ENCODE results near the gene APMAP.
A peak's percentile ranks its signal among the peaks of the same experiment; 100 is the strongest.

The APMAP gene

GRCh38 chr20:24992487-24993205 lies at the start of gene APMAP:
APMAP (minus strand) TSS chr20:24992751; CDS start chr20:24992688, 63 bp downstream.
- peak; percentile 40 for DNase-seq (ENCODE audit: low read depth, low spot score)

- no peak for DNase-seq (ENCODE audit: low read depth, low spot score)
These were observed 49.4 kb upstream of the APMAP start for GRCh38 chr20:25041813-25042530.

- DNase-seq (ENCODE audit: low read depth, low spot score), result no peak
These were observed 47.9 kb upstream of the APMAP start for GRCh38 chr20:25040438-25040831.

DNA sequence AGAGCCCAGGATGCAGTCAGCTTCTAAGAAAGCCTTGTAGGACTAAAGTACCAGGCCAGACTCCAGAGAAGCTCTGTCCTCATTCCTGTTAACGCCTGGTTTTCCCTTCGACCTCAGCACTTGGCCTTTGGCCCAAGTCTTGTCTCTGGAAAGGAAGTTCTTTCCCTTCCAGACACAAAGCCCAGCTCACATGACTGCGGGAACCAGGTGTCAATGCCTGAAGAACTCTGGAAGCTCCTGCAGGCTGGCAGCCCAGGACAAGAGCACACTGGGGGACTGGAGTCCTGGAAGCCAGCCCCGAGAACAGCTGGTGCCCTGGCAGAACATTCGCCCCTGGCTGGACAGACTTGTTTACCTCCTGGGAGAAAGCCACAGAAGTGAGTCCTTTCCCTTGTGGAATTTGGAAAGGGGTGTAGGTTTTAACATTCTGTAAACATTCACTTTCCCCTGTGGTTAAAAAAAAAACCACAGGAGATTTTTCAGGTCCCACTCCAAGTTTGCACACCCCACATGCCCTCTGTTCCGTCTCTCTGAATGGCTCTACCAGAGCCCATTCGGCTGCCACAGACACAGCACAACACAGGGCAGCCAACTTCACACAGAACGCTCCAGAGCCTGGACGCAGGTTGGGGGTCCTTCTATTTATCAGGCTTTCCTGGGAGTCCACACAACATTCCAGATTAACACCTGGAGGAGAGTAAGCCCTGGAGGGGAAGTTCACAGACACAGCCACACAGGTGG lies 47.3 kb upstream of the APMAP start:
- no peak for DNase-seq (ENCODE audit: low read depth, low spot score)

GRCh38 chr20:25038591-25039015 lies 46.1 kb upstream of the APMAP start:
- no peak for DNase-seq (ENCODE audit: low read depth, low spot score)

GRCh38 chr20:25038103-25038410 lies 45.5 kb upstream of the APMAP start:
- no peak for DNase-seq (ENCODE audit: low read depth, low spot score)

GRCh38 chr20:25037288-25038102 lies 44.9 kb upstream of the APMAP start:
- no peak for DNase-seq (ENCODE audit: low read depth, low spot score)

DNA sequence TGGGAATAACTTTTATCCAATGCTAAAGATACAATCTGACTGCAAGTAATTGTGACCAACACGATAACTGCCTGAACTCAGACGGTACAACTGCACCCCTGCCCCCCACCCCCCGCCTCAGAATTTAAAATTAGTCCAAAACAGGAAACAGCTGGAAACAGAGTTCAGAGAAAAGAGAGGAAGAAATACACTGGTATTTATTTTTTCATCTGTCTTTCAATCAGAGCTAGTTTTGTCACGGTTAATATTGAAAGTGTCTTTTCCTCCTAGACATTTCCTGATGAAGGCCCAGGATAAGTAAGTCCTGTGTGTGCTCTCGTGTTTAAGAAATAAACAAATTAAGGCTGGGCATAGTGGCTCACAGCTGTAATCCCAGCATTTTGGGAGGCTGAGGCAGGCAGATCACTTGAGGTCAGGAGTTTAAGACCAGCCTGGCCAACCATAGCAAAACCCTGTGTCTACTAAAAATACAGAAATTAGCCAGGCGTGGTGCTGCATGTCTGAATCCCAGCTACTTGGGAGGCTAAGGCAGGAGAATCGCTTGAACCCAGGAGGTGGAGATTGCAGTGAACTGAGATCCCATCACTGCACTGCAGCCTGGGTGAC lies 43.9 kb upstream of the APMAP start:
- no peak for DNase-seq (ENCODE audit: low read depth, low spot score)

GRCh38 chr20:25035921-25036320 lies 43.4 kb upstream of the APMAP start:
- DNase-seq (ENCODE audit: low read depth, low spot score), result no peak

DNA sequence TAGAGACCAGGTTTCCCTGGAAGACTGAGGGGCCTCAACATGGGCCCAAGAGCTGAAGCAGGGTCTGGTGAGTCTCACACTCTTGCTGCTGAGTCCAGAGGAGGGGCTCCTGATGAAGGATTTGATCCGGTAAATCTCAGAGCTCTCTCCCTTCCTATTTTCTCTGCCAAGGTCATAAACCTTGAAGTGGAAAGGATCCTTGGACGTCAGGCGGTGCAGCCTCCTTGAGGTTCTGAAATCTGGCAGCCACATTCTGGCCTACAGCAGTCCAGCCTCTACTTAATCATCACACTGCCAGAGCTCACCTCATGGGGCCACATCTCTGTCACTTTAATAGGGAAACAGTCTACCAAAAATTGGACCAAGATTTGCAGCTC lies 41.4 kb upstream of the APMAP start:
- DNase-seq (ENCODE audit: low read depth, low spot score), result no peak

DNA sequence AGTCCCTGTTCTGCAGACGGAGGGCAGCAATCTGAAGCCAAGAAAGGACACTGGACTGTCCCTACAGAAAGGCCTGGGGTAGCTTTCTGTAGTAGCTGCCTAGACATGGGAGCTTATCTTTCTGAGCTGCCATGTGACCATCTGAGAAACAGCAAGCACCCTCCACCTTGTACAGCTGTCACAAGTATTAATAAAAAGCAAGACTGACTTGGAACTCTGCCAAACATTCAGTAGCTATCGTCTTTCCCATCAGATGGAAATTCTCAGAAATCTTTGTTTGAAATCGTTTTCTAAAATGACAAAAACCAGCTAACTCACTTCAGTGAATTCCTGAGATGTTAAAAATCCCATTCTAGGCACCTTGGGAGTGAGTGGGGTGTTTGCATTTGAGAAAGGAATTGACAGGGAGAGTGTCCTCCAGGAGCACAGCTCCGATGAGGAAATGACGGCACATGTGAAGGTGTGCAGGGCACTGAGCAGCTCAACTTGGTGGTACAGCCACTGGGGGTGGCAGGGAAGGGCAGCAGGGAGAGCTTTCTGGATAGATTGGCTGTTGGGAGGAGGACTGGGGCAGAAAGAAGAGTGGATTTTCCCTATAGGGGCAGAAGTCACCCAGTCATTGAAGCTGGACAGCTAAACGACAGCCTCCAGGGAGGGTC lies 40.8 kb upstream of the APMAP start:
- DNase-seq (ENCODE audit: low read depth, low spot score), result no peak

DNA sequence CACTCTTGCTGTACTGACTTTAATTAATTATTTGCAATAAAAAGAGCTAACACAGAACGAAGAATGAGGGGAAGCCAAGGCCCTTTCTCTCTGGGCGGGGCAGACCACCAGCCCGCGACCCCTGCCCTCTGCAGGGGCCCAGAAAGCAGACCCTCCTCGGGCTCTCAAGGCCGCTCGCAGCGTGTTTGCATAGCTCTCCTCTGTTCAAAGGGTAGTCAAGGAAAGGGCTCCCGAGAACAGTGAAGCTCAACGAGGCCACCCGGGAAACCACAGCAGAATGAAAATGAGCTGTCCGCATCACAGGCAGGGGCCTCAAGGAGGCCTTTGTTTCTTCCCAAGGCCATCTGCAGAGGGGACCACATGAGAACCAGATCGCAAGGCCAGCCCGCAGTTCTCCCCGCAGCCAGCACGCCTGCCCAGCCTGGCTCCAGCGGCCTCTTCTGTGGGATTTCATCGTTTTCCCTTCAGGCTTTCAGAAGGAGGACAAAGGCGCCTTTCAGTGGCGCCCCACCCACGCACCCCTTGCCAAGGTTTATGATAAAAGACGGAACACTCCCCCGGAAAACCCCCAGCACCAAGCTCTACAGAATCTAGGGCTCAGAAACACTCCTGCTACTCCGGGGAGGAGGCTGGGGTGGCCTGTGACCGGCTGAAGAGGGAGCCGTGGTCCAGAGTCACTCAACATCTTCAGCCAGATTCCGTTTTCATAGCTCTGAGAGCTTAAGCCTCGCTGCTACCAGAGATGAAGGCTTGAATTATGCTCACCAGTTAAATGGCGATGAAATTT lies 40.1 kb upstream of the APMAP start:
- no peak for DNase-seq (ENCODE audit: low read depth, low spot score)

GRCh38 chr20:25032065-25032477 lies 39.5 kb upstream of the APMAP start:
- DNase-seq (ENCODE audit: low read depth, low spot score), result no peak

DNA sequence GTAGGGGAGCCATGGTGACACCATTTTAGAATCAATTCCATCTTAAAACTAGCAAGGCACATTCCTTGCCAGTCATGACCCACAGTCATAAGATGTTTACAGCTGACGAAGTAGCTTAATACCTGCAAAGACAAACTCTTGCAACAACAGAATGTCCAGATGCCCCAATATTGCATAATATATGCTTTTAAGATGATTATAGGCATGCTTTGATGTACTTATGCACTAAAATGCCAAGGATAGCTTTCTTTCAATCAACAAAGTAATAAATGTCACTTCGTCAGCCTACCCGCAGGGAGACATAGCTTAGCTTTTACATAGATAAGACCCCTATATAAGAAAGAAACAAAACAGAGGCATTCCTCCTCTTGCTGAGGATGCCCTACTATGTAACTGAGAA lies 38.7 kb upstream of the APMAP start:
- no peak for DNase-seq (ENCODE audit: low read depth, low spot score)

DNA sequence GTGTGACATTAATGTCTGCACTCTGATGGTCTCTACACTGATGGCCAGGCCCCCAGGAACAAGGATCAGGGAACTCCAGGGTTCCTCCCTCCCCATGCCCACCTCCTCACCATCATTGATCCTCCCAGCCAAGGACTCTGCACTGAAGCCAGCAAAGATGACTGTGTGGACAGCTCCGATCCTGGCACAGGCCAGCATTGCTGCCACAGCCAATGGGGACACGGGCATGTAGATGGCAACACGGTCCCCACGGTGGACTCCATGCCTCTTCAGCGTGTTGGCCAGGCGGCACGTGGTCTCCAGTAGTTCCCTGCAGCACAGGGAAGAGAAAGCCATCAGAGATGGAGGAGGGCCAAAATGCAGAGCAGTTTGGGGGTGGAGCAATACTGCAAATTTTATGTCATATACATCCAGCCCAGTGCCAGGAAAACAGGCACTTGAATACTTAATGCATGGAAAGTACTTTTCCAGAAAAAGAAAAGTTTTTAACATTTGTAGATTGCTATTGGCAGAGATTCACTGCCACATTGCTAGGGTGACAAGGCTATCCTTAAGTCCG lies 38.2 kb upstream of the APMAP start:
- no peak for DNase-seq (ENCODE audit: low read depth, low spot score)

GRCh38 chr20:25030007-25030648 lies 37.6 kb upstream of the APMAP start:
- DNase-seq (ENCODE audit: low read depth, low spot score), result no peak

- DNase-seq (ENCODE audit: low read depth, low spot score), result no peak
These were observed 33.5 kb upstream of the APMAP start for GRCh38 chr20:25025986-25026605.

- DNase-seq (ENCODE audit: low read depth, low spot score), result no peak
These were observed 32.7 kb upstream of the APMAP start for GRCh38 chr20:25025091-25025861.

All from iPS DF 19.7 (cell line).